Activated naive CD8-positive, alpha-beta T cell treated with anti-CD3 and anti-CD28 coated beads, Interleukin-2, amount 50 U/mL, for 16 hours (primary cell): Measurements from ENCODE around the gene FBLN1.
"Not testable (repeated sequence)": the region's sequence is repeated elsewhere in the genome, so short reads cannot be mapped to it uniquely, and the experiment has no call there.

Experiments
- DNase-seq: peaks from one replicate; pipeline ENCODE4 v3.0.0-alpha.2; 2020; ENCODE audit warnings: low read depth, low spot score

Gene FBLN1

DNA sequence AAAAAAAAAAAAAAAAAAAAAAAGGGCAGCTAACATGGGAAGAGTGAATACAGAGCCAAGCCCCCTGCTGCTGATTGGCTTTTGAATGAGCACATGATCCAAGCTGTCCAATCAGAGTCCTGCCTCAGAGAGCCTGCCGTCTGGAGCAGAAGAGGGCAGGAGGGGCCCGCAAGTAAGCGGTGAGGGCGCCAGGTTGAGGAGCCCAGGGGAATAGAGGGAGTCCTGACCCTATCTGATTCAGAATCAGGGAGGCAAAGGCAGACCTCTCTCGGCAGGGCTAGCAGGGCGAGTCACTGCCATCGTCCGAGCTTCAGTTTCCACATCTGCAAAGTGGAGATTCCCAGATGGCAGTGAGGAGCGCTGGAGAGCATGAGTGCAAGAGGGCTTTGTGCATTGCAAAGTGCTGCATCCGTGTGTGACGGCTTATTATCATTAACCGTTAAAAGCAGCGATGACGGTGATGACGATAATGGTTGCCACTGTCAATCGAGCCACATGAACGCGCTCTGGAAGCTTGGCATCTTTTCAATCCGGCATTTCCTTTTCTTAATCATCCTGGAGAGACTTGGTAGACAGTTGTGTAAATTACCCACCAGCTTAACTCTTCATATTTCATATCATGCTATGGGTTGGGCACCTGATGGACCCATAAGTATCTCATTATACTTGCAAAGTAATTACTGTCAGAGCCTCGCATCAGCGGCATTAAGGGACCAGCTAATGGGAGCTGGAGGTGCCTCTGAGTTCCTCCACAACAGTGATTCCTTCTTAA, 100.3 kb downstream of the FBLN1 start:
- no peak for DNase-seq

DNA sequence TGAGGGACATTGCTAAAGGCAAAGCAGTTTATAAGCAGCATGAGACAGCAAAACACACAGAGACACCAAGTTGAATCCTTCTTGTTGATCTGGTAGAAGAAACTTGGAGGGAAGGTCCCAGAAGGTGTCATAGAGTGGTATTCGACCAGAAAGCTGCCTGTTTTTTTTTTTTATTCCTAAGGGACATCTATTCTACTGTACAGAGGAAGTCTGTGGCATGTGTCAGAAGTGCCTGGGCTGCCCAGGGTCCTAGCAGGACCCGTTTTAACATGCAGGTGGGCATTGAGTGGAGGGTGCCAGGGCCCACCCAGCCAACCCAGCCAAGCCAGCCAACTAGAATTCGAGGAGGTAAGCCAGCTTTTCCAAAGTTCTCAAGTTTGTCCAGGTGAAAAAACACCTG, 100.9 kb downstream of the FBLN1 start:
- no peak for DNase-seq

DNA sequence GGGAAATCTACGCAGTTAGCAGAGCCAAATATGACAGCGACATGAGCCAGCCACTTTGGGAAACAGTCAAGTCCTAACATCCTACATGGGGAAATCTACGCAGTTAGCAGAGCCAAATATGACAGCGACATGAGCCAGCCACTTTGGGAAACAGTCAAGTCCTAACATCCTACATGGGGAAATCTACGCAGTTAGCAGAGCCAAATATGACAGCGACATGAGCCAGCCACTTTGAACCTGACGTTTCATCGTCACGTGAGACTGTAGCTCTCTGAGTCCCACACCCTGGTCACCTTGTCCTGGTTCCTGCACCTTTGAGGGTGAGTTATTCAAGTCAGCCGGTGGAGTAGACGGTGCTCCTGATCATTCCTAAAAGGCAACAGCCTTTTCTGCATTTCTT, 105.4 kb downstream of the FBLN1 start:
- not testable (repeated sequence) for DNase-seq

DNA sequence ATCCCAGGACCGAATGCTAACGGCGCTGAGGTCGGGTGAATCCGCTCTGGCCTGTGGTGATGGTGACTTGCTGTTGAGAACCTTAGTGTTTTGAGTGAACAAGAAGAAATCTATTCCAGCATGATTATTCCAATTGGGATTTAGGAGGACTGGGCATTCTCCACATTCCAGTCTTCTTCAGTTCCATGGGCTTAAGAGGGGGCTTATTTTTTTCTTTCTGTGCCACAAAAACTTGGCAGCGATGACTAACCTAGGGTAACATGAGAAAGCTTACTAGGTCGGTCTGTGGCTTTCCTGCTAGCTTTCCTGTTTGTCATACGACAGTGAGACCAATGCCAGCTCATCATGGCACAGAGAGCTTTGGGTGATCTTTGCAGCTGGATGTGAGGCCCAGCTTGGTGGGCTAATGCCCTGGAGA, 106.1 kb downstream of the FBLN1 start:
- no peak for DNase-seq

DNA sequence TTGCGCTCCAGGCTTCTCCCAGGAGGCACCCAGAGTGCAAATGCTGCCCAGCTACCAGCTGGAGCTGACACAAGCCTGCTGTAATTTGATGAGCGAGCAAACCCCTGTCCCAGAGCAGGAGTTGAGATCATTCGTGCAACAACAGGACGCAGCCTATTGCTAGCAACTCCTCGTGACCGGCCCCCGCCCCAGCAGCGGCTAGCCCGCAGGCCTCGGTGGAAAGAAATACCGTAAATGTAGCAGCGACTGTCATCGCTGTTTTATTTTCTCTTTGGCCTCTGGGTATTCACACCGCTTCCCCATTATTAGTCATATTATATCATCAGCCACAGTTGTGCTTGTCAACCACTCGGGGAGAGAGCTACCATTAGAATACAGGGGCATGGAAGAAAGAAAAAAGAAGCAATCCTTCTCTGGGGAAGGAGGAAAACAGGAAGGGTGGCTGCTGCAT, 109.8 kb downstream of the FBLN1 start:
- DNase-seq = no peak

DNA sequence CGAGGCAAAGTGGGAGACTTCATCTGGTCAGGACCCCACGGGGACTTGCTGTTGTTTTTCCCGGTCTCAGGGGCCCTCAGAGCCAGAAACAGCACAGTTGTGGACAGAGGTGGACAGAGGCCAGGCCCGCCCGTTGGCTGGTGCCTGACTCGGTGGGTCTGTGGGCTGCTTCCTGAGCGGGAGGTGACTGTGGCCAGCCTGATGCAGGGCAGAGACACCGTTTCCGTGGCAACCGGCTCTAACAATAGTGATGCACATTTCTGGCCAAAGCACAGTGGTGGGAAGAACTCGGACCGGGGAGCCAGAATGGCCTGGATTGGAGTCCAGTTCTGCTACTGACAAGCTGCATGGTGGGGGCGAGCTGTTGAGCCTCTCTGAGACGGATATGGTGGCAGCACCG, 110.3 kb downstream of the FBLN1 start:
- no peak for DNase-seq

DNA sequence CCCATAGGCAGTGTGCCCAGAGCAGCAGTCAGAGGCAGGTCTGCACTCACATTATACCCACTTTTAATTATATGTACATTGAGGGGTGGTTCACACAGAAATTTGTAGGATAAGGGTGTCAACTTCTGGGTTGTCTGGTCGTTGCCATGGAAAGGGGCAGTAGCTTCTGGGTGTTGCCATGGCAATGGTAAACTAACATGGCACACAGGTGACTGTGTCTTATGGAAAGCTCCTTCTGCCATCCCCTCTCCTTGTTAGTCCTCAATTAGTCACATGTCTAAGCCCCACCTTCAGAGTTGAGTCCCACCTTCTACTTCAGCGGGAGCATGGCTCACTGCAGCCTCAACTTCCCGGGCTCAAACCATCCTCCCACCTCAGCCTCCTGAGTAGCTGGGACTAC, 112.7 kb downstream of the FBLN1 start:
- DNase-seq = no peak

DNA sequence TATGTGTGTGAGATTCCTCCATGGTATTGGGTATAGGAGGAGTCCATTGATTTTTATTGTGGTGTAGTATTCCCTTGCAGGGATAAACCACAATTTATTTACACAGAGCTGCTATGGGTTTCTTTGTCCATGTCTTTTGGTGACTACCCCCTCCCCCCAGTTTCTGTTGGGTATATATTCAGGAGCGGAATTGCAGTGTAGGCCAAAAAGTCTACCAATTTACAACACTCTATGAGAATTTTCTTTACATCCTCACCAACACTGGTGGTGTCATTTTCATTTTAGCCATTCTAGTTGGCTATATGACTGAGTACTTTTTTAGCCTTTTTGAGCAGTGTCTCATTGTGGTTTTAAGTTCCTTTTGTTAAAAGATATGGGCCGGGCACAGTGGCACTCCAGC, 113.7 kb downstream of the FBLN1 start:
- DNase-seq = no peak

DNA sequence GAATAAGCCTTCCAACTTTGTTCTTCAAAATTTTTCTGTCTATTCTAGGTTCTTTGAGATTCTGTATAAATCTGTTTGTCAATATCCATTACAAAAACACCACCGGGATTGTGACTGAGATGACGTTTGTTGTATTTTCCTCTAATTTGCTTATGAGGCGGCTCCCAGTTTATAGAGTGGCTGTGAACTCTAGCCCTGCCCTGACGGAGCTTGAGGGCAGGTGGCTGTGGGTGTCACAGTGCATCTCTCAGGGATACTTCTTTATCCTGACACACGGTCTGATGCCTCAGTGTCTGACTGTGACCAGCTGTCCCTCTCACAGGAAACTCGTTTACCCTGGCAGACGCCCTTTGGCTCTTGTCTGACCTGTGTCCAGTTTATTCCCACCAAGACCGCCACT, 115.3 kb downstream of the FBLN1 start:
- no peak for DNase-seq

DNA sequence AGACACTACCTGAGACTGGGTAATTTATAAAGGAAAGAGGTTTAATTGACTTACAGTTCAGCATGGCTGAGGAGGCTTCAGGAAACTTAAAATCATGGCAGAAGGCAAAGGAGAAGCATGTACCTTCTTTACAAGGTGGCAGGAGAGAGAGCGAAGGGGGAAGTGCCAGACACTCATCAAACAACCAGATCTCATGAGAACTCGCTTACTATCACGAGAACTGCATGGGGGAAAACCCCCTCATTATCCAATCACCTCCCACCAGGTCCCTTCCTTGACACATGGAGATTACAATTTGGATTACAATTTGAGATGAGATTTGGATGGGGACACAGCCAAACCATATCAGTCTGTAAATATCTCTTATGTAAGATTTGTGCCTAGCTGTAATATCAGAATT, 118.0 kb downstream of the FBLN1 start:
- no peak for DNase-seq

DNA sequence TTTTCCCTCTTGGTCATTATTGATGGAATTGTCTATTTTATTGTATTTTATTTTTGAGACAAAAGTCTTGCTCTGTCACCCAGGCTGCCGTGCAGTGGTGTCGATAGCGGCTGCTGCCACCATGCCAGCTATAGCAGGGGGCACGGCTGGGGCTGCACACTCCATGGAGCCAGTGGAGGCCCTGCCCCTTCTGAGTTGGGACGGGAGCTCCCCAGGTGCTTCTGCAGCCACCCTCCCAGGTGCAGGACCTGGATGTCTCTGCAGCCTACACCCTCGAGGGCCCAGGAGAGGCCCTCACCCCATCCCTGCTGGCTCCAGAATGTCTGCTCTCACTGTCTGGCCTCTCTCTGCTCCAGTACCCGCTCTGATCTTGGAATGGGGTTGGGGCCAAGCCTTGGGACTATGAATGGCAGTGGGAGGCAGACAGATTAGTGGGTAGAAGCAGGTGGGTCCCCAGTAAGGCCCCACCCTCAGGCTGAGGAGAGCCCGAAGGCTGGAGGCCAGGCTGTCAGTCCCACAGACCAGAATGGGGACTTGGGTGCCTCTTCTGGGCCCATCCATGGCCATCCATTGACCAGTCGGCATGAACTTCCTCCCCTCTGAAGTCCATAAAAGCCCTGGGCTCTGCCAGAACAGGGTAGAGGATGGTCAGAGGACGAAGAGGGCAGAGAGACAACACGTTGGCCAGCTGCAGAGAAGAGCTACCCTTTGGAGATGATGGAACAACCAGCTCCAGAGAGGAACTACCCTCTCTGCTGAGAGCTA, 119.3 kb downstream of the FBLN1 start:
- no peak for DNase-seq

DNA sequence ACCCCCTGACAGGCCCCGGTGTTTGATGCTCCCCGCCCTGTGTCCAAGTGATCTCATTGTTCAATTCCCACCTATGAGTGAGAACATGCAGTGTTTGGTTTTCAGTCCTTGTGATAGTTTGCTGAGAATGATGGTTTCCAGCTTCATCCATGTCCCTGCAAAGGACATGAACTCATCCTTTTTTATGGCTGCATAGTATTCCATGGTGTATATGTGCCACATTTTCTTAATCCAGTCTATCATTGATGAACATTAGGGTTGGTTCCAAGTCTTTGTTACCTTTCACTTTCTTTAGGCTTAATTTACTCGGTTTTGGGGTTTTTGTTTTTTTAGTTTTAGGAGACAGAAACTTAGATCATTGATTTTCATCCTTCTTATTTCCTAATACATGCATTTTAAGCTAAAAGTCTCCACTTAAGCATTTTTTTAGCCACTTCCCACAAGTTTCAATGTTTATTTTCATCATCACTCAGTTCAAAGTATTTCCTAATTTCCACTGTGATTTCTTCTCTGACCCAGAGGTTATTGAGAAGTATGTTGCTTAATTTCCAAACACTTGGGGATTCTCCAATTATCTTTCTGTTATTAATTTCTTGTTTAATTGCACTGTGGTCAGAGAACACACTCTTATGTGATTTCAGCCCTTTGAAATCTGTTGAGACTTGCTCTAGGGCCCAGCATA, 120.9 kb downstream of the FBLN1 start:
- DNase-seq = not testable (repeated sequence)

DNA sequence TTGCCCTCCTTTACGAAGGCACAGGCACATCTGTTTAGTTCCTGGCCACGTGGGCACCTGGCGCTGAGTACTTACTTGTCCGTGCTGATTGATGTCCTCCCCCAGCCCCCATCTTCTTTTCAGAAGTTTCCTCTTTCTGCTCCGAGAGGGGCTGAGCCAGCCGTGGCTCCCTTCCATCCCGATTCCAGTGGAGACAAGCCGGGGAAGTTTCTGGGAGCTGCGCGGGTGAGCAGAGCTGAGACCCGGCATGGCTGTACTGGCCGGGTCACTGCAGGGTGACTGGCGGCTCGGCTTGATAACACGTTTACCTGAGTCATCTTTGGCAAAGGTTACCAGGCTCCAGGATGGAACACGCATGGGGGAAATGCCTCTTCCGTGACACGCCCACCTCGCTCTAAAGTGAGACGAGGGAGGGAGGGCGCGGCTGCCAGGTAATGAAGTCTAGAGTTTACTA, 123.5 kb downstream of the FBLN1 start:
- DNase-seq = no peak

DNA sequence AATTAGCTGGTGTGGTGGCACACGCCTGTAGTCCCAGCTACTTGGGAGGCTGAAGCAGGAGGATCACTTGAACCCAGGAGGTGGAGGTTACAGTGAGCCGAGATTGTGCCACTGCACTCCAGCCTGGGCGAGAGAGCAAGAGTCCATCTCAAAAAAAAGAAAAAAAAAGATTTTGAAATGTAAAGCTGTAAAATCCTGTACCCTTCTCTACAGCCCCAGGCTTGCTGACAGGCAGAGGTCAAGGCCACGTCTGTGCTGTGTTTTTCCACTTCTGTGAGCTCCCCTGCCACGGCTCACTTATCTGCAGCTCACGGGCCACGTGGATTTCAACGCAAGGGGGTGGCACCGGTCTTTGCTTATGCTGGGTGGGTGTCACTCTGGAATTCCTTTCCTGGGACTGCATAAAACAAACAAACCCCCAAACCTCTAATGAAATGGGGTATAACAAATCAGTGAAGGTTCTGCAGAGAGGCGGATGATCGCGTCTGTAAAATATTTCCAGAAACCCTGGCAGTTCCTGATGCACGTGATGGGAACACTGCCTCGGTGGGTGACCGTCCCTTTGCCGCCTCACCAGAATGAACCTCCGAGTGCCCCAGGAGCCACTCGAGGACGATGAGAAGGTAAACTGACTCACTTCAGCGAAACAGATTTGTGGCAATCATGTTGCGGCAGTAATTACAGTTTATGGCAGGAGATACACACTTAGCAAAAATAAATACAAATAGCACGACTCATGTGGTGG, 125.0 kb downstream of the FBLN1 start:
- no peak for DNase-seq

DNA sequence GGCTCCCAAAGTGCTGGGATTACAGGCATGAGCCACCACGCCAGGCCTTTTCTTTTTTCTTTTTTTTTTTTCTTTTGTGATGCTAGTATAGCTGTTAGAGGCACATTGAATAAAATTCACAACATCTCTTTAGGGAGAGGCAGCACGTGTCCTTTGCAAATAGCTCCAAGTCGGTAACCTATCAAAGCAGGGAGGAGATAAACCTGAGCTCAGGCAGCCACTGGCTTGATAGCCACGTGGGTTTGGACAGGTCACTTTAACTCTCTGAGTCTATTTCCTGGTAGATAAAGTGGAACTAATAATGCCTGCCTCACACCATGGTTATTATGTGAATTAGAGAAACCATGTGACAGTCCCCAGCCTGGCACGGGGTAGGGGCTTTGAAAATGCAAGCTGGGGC, 125.8 kb downstream of the FBLN1 start:
- no peak for DNase-seq

DNA sequence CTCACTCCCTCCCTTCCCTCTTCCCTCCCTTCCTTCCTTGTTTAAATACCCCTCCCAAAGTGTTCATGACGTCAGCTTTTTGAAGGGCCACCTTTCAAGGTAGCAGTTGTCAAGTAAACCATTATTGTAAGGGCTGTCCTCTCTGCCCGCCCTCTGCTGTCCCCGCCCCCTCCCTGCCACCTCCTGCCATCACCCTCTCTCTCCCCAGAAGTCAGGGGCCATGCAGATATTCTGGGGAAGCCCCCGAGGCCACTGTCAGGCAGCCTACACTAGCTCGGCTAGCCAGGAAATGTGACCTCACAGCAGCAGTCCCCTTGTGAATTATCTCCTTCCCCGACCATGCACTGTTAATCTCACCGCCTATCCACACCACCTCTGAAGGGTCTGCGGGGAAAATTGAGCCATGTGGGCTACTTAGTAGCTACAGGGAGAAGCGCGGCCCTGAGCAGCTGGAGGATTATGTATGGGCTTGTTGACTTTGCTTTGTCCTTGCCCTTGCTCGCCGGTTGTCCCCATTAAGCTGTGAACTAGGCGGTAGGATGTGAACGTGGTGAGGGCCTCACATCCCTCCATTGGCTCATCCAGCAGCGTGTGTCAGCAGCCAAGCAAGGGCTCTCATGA, 126.9 kb downstream of the FBLN1 start:
- no peak for DNase-seq

DNA sequence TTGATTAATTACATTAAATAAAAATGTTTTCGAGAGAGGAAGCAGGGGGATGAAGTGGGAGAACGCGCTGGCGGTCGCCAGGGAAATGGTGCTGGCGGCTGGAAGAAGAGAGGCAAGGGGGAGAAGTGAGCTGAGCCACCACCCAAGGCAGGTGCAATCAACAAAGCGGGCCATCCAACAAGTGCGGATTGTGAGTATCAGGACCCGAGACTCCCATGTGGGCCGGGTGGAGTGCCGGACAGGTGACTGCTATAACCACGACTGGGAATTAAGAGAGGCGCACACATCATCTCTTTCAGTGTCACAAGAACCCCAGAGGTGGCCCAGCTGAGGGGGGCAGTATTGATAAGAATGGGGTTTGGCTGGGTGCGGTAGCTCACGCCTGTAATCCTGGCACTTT, 127.8 kb downstream of the FBLN1 start:
- DNase-seq = no peak

DNA sequence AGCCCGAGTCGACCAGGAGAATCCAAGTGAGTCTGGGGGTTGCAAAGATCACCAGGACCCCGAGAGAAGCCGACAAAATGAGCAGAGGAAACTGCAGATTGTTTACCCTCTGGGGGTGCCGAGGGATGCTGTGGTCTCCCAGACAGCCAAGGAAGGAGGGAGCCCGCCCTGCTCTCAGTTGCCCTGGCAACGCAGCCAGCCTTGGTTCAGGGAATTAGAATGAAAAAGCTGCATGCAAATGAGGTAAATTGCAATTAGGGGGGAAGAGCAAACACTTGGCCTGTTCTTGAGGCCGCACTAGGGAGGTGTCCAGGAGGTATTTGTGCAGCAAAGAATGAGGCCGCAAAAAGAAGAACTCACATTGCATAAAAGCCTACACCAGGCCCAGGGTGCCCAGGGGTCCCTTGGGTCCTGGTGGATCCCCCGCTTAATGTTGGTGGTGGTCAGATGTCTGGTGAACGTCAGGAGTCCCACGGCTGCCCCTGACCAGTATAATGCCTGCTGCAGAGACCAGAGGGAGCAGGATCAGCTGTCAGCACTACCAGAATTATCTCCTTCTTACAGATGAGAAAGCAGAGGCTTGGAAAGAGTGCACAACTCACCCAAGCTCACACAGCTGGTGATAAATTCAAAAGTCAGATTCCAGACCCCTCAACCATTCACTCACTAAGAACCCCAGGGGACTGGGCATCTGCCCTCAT, 128.6 kb downstream of the FBLN1 start:
- no peak for DNase-seq

DNA sequence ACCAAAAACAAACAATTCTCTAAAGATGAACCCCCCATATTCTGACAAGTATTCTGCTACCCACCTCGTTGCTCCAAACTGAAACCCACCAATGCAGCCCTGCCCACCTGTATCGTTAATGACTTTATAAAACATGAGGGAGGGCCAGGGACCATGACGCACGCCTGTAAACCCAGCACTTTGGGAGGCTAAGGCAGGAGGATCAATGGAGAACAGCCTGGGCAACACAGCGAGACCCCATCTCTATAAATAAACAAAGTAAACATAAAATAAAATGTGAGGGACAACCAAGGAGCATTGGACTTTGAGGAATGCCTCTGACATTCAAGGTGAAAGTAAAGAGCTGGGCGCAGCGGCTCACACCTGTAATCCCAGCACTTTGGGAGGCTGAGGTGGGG, 129.2 kb downstream of the FBLN1 start:
- DNase-seq = no peak

DNA sequence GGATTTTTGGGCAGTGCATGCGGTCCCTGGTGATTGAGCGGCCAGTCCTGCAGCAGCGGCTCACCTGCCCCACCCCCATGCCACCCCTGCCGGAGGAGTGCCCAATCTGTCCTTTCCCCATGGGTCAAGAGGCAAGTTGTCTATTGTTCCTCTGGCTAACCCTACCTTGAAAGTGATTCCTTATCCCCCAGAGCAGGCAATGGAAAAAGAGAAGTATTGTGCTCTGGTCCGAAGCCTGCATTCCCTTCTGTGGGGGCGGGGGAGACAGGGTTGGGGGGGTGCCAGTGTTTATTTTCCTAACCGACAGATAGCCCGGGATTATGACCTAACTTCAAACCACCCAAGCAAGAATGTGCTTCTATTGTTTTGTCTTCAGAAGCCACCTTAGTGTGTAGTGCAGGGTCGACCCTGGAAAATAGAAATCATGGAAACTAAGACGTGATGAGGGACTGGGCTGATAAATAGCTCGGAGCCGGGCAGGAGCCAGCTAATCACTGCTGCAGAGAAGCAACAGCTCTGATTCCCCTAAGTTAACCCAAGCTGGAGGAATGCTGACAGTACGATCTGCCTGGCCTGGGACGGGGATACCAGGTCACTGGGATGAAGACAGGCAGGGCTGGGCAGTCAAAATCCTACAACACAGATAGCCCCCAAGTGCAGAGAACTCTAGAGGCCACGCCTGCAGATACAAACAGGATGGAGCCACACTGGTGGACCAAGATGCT, 130.3 kb downstream of the FBLN1 start:
- no peak for DNase-seq
